K562 (cell line): ENCODE measurements around the gene ABCC11. TPM values are rescaled to one million over a fixed set of nuclear protein-coding genes. Genes with fewer than 3 reads are reported as not detected.

Source experiments
- ATAC-seq: fragments of 200-7000 bp; cut with Tn5 transposase; 3 replicates; pipeline ENCODE4 v1.9.1; 2020; ENCODE audit warnings: moderate library complexity
- BruUV-seq: library from RNA; stranded (reverse); fragments of 400-500 nt; replicated peaks from 2 replicates; lab custom pipeline; 2021; lab: Mats Ljungman, UMichigan
- CTCF ChIA-PET: fragments of 300-600 bp; formaldehyde crosslinking; extraction: SDS; loops from one replicate; lab custom pipeline; 2021; ENCODE audit warnings: low intra/inter-chr PET ratio; lab: Yijun Ruan, JAX
- POLR2A ChIA-PET: fragments of 300-600, 350-650 bp; sonication (Branson Sonifier 250); formaldehyde crosslinking; extraction: SDS; loops from one replicate; lab custom pipeline; 2021; ENCODE audit warnings: antibody characterized with exemption, inconsistent platforms; lab: Yijun Ruan, JAX
- DNase-seq, 4 experiments: peaks; one replicate each; pipeline versions ENCODE4 v3.0.0 to v3.0.0-alpha.2; 2011 to 2018; ENCODE audit warnings: low spot score in 3 of 4, mixed read lengths in 3 of 4; ENCODE audit errors: extremely low read depth in 1 of 4
- FAIRE-seq: peaks from 2 replicates; lab custom pipeline; 2011; peaks lifted over from hg19 to GRCh38; lab: Jason Lieb, UNC
- H2AFZ ChIP-seq: 2 replicates; pipeline ENCODE4 v1.6.0; 2011; ENCODE audit warnings: low read depth, low read length, control low read depth, inconsistent platforms
- H3K27ac ChIP-seq: fragments of 200-600 bp; 3 replicates; pipeline ENCODE4 v1.8.0; 2011; ENCODE audit warnings: low read depth, mild to moderate bottlenecking, control low read depth, inconsistent platforms, low read length, moderate library complexity, mixed read lengths; ENCODE audit errors: extremely low read depth
- H3K27me3 ChIP-seq, 2 experiments: fragments of 300-600 bp in 1 of 2; 2 replicates in 1 of 2; 3 replicates in 1 of 2; pipeline versions ENCODE4 v1.6.0 to v1.8.0; 2011; ENCODE audit warnings: inconsistent platforms in 2 of 2, low read length in 2 of 2, mild to moderate bottlenecking in 1 of 2, mixed read lengths in 1 of 2, moderate library complexity in 1 of 2; ENCODE audit not compliant: control insufficient read depth in 2 of 2, insufficient read depth in 2 of 2
- H3K36me3 ChIP-seq: fragments of 300-600 bp; 3 replicates; pipeline ENCODE4 v1.8.0; 2011; ENCODE audit warnings: mild to moderate bottlenecking, low read length, inconsistent platforms; ENCODE audit not compliant: control insufficient read depth, insufficient read depth
- H3K4me1 ChIP-seq, 2 experiments: fragments of 200-600 bp in 1 of 2; replicated peaks in 1 of 2; 2 replicates in 1 of 2; 3 replicates in 1 of 2; pipeline versions ENCODE4 v1.5.1 to v1.8.0; 2011; ENCODE audit warnings: inconsistent platforms in 2 of 2, low read length in 2 of 2, mild to moderate bottlenecking in 1 of 2, mixed read lengths in 1 of 2, moderate library complexity in 1 of 2; ENCODE audit not compliant: control insufficient read depth in 2 of 2, insufficient read depth in 2 of 2
- H3K4me2 ChIP-seq: 2 replicates; pipeline ENCODE4 v1.6.1; 2011; ENCODE audit warnings: low read length, control low read depth, inconsistent platforms, mixed read lengths; ENCODE audit not compliant: insufficient read depth
- H3K4me3 ChIP-seq: fragments of 200-600 bp; sonication (generic), shearing (Covaris generic); 2 replicates; pipeline ENCODE4 v1.5.1; 2016; ENCODE audit warnings: control low read depth, inconsistent platforms
- H3K79me2 ChIP-seq: fragments of 200-600 bp; 3 replicates; pipeline ENCODE4 v1.8.0; 2011; ENCODE audit warnings: low read length, inconsistent platforms; ENCODE audit not compliant: control insufficient read depth, insufficient read depth
- H3K9ac ChIP-seq, 2 experiments: 2 replicates each; pipeline versions ENCODE4 v1.6.0 to v1.6.1; 2011; ENCODE audit warnings: low read depth in 2 of 2, low read length in 2 of 2, control low read depth in 1 of 2, inconsistent platforms in 1 of 2, mild to moderate bottlenecking in 1 of 2, mixed read lengths in 1 of 2; ENCODE audit not compliant: insufficient read depth in 1 of 2
- H3K9me1 ChIP-seq: one replicate; pipeline ENCODE4 v1.6.0; 2011; ENCODE audit warnings: inconsistent platforms, mild to moderate bottlenecking, low read length, moderate library complexity; ENCODE audit not compliant: control insufficient read depth, insufficient read depth
- H3K9me3 ChIP-seq: replicated peaks from 2 replicates; pipeline ENCODE4 v1.5.1; 2011; ENCODE audit warnings: low read depth, low read length, inconsistent platforms; ENCODE audit not compliant: control insufficient read depth, insufficient read depth
- H4K20me1 ChIP-seq: replicated peaks from 2 replicates; pipeline ENCODE4 v1.6.1; 2011; ENCODE audit warnings: low read length, inconsistent platforms, mixed read lengths; ENCODE audit not compliant: control insufficient read depth, insufficient read depth
- EHMT2 ChIP-seq: fragments of 450-650 bp; IDR thresholded peaks from 2 replicates; pipeline ENCODE4 v1.6.1; 2018; ENCODE audit warnings: antibody characterized with exemption
- ERF ChIP-seq: fragments of 450-650 bp; formaldehyde crosslinking; IDR thresholded peaks from 2 replicates; pipeline ENCODE4 v1.4.0; 2020; ENCODE audit warnings: mild to moderate bottlenecking, mixed read lengths
- HMG20A ChIP-seq: fragments of 450-650 bp; formaldehyde crosslinking; conservative IDR thresholded peaks from 2 replicates; pipeline ENCODE4 v1.4.0; 2020; ENCODE audit warnings: mild to moderate bottlenecking, mixed read lengths
- LEF1 ChIP-seq: fragments of 450-650 bp; IDR thresholded peaks from 2 replicates; pipeline ENCODE4 v1.6.1; 2016; ENCODE audit warnings: mild to moderate bottlenecking
- NELFE ChIP-seq: IDR thresholded peaks from 2 replicates; pipeline ENCODE4 v1.6.1; 2011; ENCODE audit warnings: mild to moderate bottlenecking; ENCODE audit not compliant: insufficient read depth, insufficient read length
- NR1H2 ChIP-seq: sonication (generic); formaldehyde crosslinking; IDR thresholded peaks from 2 replicates; pipeline ENCODE4 v1.4.0; 2020; ENCODE audit warnings: mild to moderate bottlenecking, missing genetic modification reagents
- PATZ1 ChIP-seq: fragments of 250-450 bp; sonication (Bioruptor Pico); IDR thresholded peaks from 2 replicates; pipeline ENCODE4 v1.5.0; 2020; ENCODE audit warnings: mild to moderate bottlenecking, borderline replicate concordance
- PRMT5 ChIP-seq: sonication (generic); formaldehyde crosslinking; IDR thresholded peaks from 2 replicates; pipeline ENCODE4 v1.5.0; 2020; ENCODE audit warnings: missing genetic modification reagents
- ZBTB34 ChIP-seq: fragments of 250-450 bp; sonication (Bioruptor Pico); IDR thresholded peaks from 2 replicates; pipeline ENCODE4 v1.8.0; 2021; ENCODE audit warnings: mild to moderate bottlenecking, moderate library complexity
- ZBTB49 ChIP-seq: sonication (generic); formaldehyde crosslinking; IDR thresholded peaks from 2 replicates; pipeline ENCODE4 v1.8.0; 2022; ENCODE audit warnings: missing genetic modification reagents, mild to moderate bottlenecking, borderline replicate concordance
- ZNF217 ChIP-seq: sonication (generic); formaldehyde crosslinking; IDR thresholded peaks from 2 replicates; pipeline ENCODE4 v1.8.0; 2022; ENCODE audit warnings: mild to moderate bottlenecking, missing genetic modification reagents
- ZNF717 ChIP-seq: fragments of 250-450 bp; sonication (Bioruptor Pico); IDR thresholded peaks from 2 replicates; pipeline ENCODE4 v1.5.0; 2021
- WGBS: fragments of 100-300 bp; shearing (Covaris generic); methylation state at CpG from one replicate; pipeline ENCODE4 v1.1.6; 2016; ENCODE audit warnings: low coverage, mixed read lengths; ENCODE audit not compliant: insufficient coverage; ENCODE audit errors: missing lambda C conversion rate; 5-methylcytosine and 5-hydroxymethylcytosine counted together
- in situ Hi-C: fragments of 300-500 bp; cut with MboI; formaldehyde crosslinking; loops from 4 replicates; pipeline ENCODE4 v1.15.0; 2018; ENCODE audit warnings: inconsistent platforms, mixed read lengths
- intact Hi-C: fragments of 100-400 bp; cut with micrococcal nuclease; formaldehyde crosslinking; loops from 2 replicates; pipeline ENCODE4 v1.14.2; 2022
- polyA plus RNA-seq, 8 experiments: library from polyadenylated mRNA; depleted of rRNA in 4 of 8; stranded (reverse) in 5 of 8; unstranded in 3 of 8; fragments of >200 nt; fragmentation: Nextera tagmentation in 2 of 8; fragmentation: Illumina TruSeq in 1 of 8; extraction: Ambion mirVana in 2 of 8; extraction: Trizol in 1 of 8; gene quantifications; 2 replicates each; pipeline versions ENCODE4 v1.2.1 to v1.2.3, GENCODE V29; 2011 to 2014; ENCODE audit warnings: inconsistent platforms in 1 of 8, missing spikeins in 1 of 8
- total RNA-seq, 7 experiments: library from RNA; depleted of rRNA in 6 of 7; stranded (reverse); fragments of >200 nt in 6 of 7; fragmentation: Illumina TruSeq in 2 of 7; extraction: Trizol in 2 of 7; gene quantifications; 2 replicates each; pipeline versions ENCODE4 v1.2.1 to v1.2.3, GENCODE V29; 2011 to 2021; ENCODE audit warnings: low replicate concordance in 1 of 7
- TF ChIP-seq, protein P1 (sequence below): IDR thresholded peaks from 2 replicates; pipeline ENCODE4 v1.6.1; 2016; ENCODE audit warnings: missing genetic modification characterization, missing compliant biosample characterization

ABCC11 gene
- total and polyA plus RNA-seq, 9 of the 15 experiments (the other 6 are each of a cell fraction or from before 2014, with no cell fraction given), result 0.04 to 0.14 (median 0.04) TPM; not detected in 6

GRCh38 chr16:48126801-48127644, 120.3 kb downstream of the ABCC11 start (continued):
- TF ChIP-seq ZBTB49 (CRISPR knock-in tag) (no peak), ZNF217 (no peak)
- TF ChIP-seq, all 486 proteins: peak for 0

DNA sequence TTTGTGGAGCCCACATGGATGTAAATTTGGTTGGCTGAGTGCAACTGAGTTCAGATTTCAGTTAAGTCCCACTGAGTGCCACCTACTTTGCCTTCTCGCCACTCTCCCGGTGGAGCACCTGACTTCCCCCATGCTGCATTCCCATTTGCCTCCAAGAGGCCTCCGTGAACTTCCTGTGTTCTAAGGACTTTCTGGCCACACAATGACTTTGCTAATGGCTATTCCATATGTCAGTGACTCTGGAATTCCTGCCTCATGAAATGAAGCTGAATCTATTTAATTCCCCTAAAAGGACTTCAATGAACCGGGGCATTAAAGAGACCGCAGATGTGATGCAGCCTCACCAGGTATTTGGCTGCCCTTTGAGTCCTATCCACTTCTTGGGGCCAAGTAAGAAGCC, 121.5 kb downstream of the ABCC11 start:
- DNase-seq (no peak), ATAC-seq (no peak), FAIRE-seq (no peak)
- H3K9me3 ChIP-seq, result no peaks in the 10 kb centered on the region
- no peaks in the 10 kb centered on the region for H3K36me3 ChIP-seq
- peaks cover 0 to 12% of the 10 kb centered on the region in 2 experiments; a peak in 2 of 5 replicates for H3K4me1 ChIP-seq
- H3K27ac ChIP-seq, result no peak overlapping the region
- no peaks in the 10 kb centered on the region; the same call in 1 of the 2 replicates for H4K20me1 ChIP-seq
- H3K9ac ChIP-seq, result no peak overlapping the region
- intact Hi-C loops (no loop called here), in situ Hi-C loops (no loop called here)
- H3K4me3 ChIP-seq, result no peak overlapping the region
- no TSS peak for BruUV-seq
- WGBS, result 7% methylated on average over 5 of the region's 5 CpGs
- H2AFZ ChIP-seq, result no peak overlapping the region
- no peaks in the 10 kb centered on the region for H3K79me2 ChIP-seq
- peaks cover 0 to 8% of the 10 kb centered on the region in 2 experiments; a peak in 1 of 5 replicates for H3K27me3 ChIP-seq
- CTCF ChIA-PET, result no interaction called here
- no peak overlapping the region for H3K4me2 ChIP-seq
- no peaks in the 10 kb centered on the region for H3K9me1 ChIP-seq
- POLR2A ChIA-PET, result no interaction called here
- TF ChIP-seq ZBTB34 (CRISPR knock-in tag), result no peak
- TF ChIP-seq PATZ1, result no peak
- TF ChIP-seq NELFE, result no peak
- TF ChIP-seq ZNF717 (CRISPR knock-in tag), result no peak
- TF ChIP-seq, protein P1, sequence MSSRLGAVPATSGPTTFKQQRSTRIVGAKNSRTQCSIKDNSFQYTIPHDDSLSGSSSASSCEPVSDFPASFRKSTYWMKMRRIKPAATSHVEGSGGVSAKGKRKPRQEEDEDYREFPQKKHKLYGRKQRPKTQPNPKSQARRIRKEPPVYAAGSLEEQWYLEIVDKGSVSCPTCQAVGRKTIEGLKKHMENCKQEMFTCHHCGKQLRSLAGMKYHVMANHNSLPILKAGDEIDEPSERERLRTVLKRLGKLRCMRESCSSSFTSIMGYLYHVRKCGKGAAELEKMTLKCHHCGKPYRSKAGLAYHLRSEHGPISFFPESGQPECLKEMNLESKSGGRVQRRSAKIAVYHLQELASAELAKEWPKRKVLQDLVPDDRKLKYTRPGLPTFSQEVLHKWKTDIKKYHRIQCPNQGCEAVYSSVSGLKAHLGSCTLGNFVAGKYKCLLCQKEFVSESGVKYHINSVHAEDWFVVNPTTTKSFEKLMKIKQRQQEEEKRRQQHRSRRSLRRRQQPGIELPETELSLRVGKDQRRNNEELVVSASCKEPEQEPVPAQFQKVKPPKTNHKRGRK, result no peak
- TF ChIP-seq ERF, result no peak
- TF ChIP-seq LEF1, result no peak
- TF ChIP-seq NR1H2 (CRISPR knock-in tag), result no peak
- TF ChIP-seq HMG20A (CRISPR knock-in tag), result no peak
- no peak for TF ChIP-seq PRMT5 (CRISPR knock-in tag)
- no peak for TF ChIP-seq EHMT2
